Naive B cell (primary cell): ENCODE results near the gene SRBD1. TPM values are rescaled to one million over a fixed set of nuclear protein-coding genes. Genes with fewer than 3 reads are reported as not detected.
"Not testable (repeated sequence)": the region's sequence is repeated elsewhere in the genome, so short reads cannot be mapped to it uniquely, and the experiment has no call there.

Experiments
- ATAC-seq, 2 donors: fragments of 150-1000 bp; cut with Tn5 transposase; 2 replicates each; pipeline ENCODE4 v1.10.0; 2021; ENCODE audit warnings: low read depth in 2 of 2, mild to moderate bottlenecking in 2 of 2, moderate library complexity in 2 of 2
- DNase-seq: peaks from one replicate; pipeline ENCODE4 v3.0.0; 2022
- H3K27ac Mint-ChIP-seq, 6 donors: one replicate each; pipeline ENCODE4 v1.8.0; 2020 to 2022; ENCODE audit warnings: mild to moderate bottlenecking in 6 of 6, mixed read lengths in 6 of 6, moderate library complexity in 5 of 6, inconsistent platforms in 2 of 6
- H3K27me3 Mint-ChIP-seq, 3 donors: one replicate each; pipeline ENCODE4 v1.8.0; 2021 to 2022; ENCODE audit warnings: mixed read lengths in 3 of 3, mild to moderate bottlenecking in 1 of 3
- H3K36me3 Mint-ChIP-seq, 2 donors: one replicate each; pipeline ENCODE4 v1.8.0; 2020 to 2022; ENCODE audit warnings: mixed read lengths in 2 of 2, inconsistent platforms in 1 of 2, mild to moderate bottlenecking in 1 of 2
- H3K4me1 Mint-ChIP-seq, 3 donors: one replicate each; pipeline ENCODE4 v1.8.0; 2020 to 2022; ENCODE audit warnings: mixed read lengths in 3 of 3, inconsistent platforms in 1 of 3, mild to moderate bottlenecking in 1 of 3, moderate library complexity in 1 of 3
- H3K4me3 Mint-ChIP-seq, 8 donors: one replicate each; pipeline ENCODE4 v1.8.0; 2020 to 2022; ENCODE audit warnings: mild to moderate bottlenecking in 8 of 8, mixed read lengths in 8 of 8, moderate library complexity in 8 of 8, inconsistent platforms in 2 of 8
- H3K9me3 Mint-ChIP-seq, 7 donors: one replicate each; pipeline ENCODE4 v1.8.0; 2020 to 2022; ENCODE audit warnings: mixed read lengths in 7 of 7, mild to moderate bottlenecking in 5 of 7, inconsistent platforms in 2 of 7, moderate library complexity in 1 of 7
- polyA plus RNA-seq, 6 donors: library from polyadenylated mRNA; unstranded; fragments of 300-500 nt; fragmentation: Illumina TruSeq; gene quantifications; one replicate each; pipeline ENCODE4 v1.2.3, GENCODE V29; 2021; ENCODE audit warnings: low read depth in 6 of 6

Gene SRBD1
- polyA plus RNA-seq, 6 donors from 2014 or later, result 11.6 to 20.0 (median 15.1) TPM

DNA sequence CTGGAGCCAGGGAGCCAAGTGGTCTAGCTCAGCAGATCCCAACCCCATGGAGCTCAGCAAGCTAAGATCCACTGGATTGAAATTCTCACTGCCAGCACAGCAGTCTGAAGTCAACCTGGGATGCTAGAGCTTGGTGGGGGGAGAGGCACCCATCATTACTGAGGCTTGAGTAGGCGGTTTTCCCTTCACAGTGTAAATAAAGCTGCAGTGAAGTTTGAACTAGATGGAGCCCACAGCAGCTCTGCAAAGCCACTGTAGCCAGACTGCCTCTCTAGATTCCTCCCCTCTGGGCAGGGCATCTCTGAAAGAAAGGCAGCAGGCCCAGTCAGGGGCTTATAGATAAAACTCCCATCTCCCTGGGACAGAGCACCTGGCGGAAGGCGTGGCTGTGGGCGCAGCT is 185.0 kb downstream of the SRBD1 start:
- Mint-ChIP-seq H3K4me1 (peaks cover 0 to 12% (median 0%) of the 10 kb centered on the region in 3 donors), H3K9me3 (peaks cover 0 to 12% (median 5%) of the 10 kb centered on the region in 7 donors), H3K36me3 (peaks cover 5 to 13% of the 10 kb centered on the region in 2 donors)
- DNase-seq, H3K27ac Mint-ChIP-seq, H3K4me3 Mint-ChIP-seq, ATAC-seq, H3K27me3 Mint-ChIP-seq: not testable (repeated sequence)

DNA sequence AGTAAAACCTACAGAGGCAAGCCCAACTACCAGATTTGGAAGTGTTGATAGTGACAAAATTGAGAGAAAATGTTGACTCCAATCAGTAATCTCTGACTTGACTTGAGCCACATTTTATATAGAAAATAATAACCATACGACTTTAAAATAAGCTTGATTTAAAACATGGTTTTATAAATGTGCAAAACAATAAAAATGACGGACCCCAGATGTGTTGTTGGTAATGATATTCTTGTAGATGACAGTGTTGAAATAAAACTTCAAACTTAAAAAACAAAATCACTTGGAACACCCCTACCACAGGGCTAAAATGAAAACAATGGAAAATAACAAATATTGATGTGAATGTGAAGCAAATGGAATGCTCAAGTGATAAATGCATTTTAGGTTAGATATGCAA is 188.1 kb downstream of the SRBD1 start:
- no peaks in the 10 kb centered on the region for H3K9me3 Mint-ChIP-seq
- no peak overlapping the region for H3K27ac Mint-ChIP-seq
- ATAC-seq (no peak), DNase-seq (no peak)
- peaks cover 0 to 9% (median 0%) of the 10 kb centered on the region in 3 donors for H3K4me1 Mint-ChIP-seq
- peaks cover 16 to 20% of the 10 kb centered on the region in 2 donors for H3K36me3 Mint-ChIP-seq
- no peaks in the 10 kb centered on the region for H3K27me3 Mint-ChIP-seq
- H3K4me3 Mint-ChIP-seq, result no peak overlapping the region

DNA sequence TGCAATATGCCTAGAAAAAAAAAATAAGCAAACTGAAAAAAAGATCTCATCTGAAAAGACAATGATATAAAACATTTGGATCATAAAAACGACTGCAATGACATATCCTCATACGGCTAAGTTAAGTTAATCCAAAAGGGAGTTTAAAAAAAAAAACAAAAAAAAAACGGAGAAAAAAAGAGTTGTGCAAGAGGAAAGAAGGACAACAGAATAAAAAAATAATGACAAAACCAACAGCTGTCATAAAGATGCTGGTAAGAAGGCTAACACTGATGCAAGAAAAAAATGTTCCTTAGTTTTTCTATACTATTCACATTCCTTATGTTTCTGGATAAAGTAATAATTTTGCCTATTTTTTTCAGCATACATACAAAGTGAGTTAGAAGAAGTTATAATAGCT is 192.5 kb downstream of the SRBD1 start:
- Mint-ChIP-seq H3K4me1 (no peaks in the 10 kb centered on the region), H3K36me3 (peaks cover 17 to 26% of the 10 kb centered on the region in 2 donors), H3K27me3 (no peaks in the 10 kb centered on the region), H3K9me3 (no peaks in the 10 kb centered on the region), H3K4me3 (no peak overlapping the region), H3K27ac (no peak overlapping the region)
- ATAC-seq, result no peak
- no peak for DNase-seq

DNA sequence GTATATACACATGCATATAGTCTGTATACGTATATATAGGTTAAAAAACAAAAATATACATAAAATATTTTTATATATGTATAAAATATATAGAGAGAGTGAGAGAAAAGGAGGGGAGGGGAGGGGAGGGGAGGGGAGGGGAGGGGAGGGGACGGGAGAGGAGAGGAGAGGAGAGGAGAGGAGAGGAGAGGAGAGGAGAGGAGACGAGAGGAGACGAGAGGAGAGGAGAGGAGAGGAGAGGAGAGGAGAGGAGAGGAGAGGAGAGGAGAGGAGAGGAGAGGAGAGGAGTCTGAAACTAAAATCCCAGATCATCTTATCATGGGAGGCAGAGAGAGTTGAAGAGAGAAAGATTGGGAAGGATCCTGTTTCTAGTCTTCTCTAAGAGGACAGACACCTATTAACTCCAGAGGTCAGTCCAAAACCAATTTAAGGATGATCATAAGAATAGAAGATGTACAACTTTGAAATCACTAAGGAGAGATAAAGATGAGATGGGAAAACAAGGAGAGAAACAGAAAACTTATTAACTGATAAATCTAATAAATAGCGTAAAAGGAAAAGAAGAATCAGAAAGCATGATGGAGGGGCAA is 195.4 kb downstream of the SRBD1 start:
- Mint-ChIP-seq H3K36me3 (peaks cover 31 to 45% of the 10 kb centered on the region in 2 donors), H3K9me3 (peaks cover 0 to 2% (median 0%) of the 10 kb centered on the region in 7 donors), H3K4me1 (no peaks in the 10 kb centered on the region), H3K4me3 (no peak overlapping the region), H3K27me3 (no peaks in the 10 kb centered on the region), H3K27ac (peak overlapping the region in 3 of 6 donors; percentile 1 to 45 (median 14))
- ATAC-seq (no peak), DNase-seq (no peak)

DNA sequence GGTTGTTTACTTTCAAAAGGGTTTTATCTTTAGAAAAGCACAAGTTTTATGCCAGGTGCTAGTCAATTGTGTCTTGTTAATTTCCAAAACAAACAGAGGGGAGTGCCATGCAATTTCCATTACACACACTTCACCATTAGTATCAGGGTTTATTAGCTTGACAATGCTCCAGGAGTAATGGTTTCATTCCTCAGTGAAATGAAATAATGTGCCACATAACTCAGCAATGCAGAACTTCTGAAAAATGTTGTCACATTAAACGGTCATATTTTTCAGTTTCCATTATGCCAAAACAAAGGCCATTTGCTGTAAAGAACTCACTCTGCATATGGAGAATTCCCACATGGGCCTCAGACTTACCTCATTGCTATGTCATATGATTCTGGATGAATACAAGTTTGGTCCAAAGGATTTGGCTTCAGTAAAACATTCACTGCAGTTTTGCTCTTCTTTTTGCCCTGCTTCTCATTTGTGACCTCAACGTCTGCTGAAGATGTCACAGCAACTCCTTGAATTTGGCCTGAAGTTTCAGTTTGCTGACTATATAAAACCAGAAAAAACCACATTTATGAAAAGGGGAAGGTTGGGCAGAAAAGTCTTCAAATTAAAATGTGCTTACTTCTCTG is 198.2 kb downstream of the SRBD1 start:
- no peak for ATAC-seq
- Mint-ChIP-seq H3K36me3 (peaks cover 22 to 35% of the 10 kb centered on the region in 2 donors), H3K4me1 (no peaks in the 10 kb centered on the region), H3K27ac (peak overlapping the region in 1 of 6 donors; percentile 51), H3K4me3 (no peak overlapping the region), H3K9me3 (peaks cover 0 to 2% (median 0%) of the 10 kb centered on the region in 7 donors), H3K27me3 (no peaks in the 10 kb centered on the region)
- DNase-seq, result no peak

- no peaks in the 10 kb centered on the region for H3K4me1 Mint-ChIP-seq
- DNase-seq, result no peak
- no peaks in the 10 kb centered on the region for H3K27me3 Mint-ChIP-seq
- no peak for ATAC-seq
- peaks cover 19 to 25% of the 10 kb centered on the region in 2 donors for H3K36me3 Mint-ChIP-seq
- no peak overlapping the region for H3K4me3 Mint-ChIP-seq
- peaks cover 0 to 2% (median 0%) of the 10 kb centered on the region in 7 donors for H3K9me3 Mint-ChIP-seq
- H3K27ac Mint-ChIP-seq, result no peak overlapping the region
Observed at GRCh38 chr2:45409677-45410076, 201.4 kb downstream of the SRBD1 start.

DNA sequence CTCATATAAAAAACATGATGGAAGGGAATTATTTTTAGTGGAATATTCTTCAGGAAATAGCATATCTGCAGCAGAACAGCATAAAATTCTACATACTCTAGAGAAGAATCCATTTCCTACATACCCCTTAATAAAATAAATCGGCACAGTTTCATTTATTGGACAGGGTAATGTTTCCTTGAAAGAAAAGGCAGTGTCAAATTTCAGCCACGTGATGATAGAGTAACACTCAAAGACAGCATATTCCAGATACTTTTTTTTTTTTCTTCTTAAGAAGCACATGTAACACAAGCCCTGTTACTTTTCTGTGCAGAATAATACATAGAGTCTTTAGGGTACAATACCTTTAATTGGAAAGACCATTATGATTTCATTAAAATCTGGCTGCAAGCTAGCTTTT is 204.4 kb downstream of the SRBD1 start:
- ATAC-seq (no peak), DNase-seq (no peak)
- Mint-ChIP-seq H3K4me1 (no peaks in the 10 kb centered on the region), H3K4me3 (no peak overlapping the region), H3K36me3 (peaks cover 17% of the 10 kb centered on the region in 2 donors), H3K27ac (no peak overlapping the region), H3K27me3 (no peaks in the 10 kb centered on the region), H3K9me3 (peaks cover 0 to 2% (median 0%) of the 10 kb centered on the region in 7 donors)

DNA sequence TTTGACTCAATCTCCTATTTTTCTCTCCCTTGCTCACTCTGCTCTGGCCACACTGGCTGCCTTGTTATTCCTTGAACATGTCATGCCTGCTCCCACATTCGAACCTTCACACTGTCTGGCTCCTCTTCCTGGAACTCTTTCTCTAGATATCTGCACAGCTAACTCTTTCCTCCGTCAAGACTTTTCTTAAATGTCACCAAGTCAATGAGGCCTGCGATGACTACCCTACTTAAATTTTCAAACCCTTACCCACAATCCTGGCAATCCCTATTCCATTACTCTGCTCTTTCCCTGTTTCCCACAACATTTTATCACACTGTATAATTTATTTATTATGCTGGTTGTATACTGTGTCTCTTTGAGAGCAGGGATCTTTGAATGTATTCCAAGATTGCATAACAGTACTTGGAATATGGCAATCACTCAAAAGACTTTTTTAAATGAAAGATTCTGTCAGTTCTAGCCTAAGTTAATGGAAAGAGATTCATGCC is 206.2 kb downstream of the SRBD1 start:
- ATAC-seq (no peak), DNase-seq (no peak)
- Mint-ChIP-seq H3K27ac (no peak overlapping the region), H3K27me3 (no peaks in the 10 kb centered on the region), H3K4me3 (no peak overlapping the region), H3K4me1 (no peaks in the 10 kb centered on the region), H3K9me3 (no peaks in the 10 kb centered on the region), H3K36me3 (peaks cover 0 to 7% of the 10 kb centered on the region in 2 donors)

DNA sequence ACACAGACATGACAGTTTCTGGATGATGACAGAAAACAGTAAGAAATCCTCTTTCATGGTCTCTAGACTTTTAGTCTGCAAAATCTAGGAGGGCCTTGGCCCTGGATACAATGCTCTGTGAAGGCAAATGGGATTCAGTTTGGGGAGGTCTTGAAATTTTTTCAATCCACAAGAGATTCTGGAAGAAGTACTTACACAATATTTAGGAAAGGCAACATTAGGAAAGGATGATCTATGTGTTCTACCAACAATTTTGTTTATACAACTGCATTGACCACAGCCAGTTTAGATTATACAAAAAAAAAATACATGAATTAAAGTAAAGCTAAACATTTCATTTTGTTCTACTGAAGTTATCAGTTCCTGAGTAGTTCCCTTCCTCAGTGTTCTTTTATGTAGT is 208.0 kb downstream of the SRBD1 start:
- H3K4me3 Mint-ChIP-seq, result no peak overlapping the region
- no peaks in the 10 kb centered on the region for H3K4me1 Mint-ChIP-seq
- no peaks in the 10 kb centered on the region for H3K27me3 Mint-ChIP-seq
- H3K36me3 Mint-ChIP-seq, result peaks cover 0 to 7% of the 10 kb centered on the region in 2 donors
- no peaks in the 10 kb centered on the region for H3K9me3 Mint-ChIP-seq
- H3K27ac Mint-ChIP-seq, result no peak overlapping the region
- DNase-seq (no peak), ATAC-seq (no peak)

GRCh38 chr2:45401431-45401922 is 209.6 kb downstream of the SRBD1 start:
- H3K9me3 Mint-ChIP-seq, result no peaks in the 10 kb centered on the region
- H3K27me3 Mint-ChIP-seq, result no peaks in the 10 kb centered on the region
- no peak for DNase-seq
- H3K36me3 Mint-ChIP-seq, result peaks cover 0 to 7% of the 10 kb centered on the region in 2 donors
- H3K4me3 Mint-ChIP-seq, result no peak overlapping the region
- no peaks in the 10 kb centered on the region for H3K4me1 Mint-ChIP-seq
- ATAC-seq, result no peak
- no peak overlapping the region for H3K27ac Mint-ChIP-seq

DNA sequence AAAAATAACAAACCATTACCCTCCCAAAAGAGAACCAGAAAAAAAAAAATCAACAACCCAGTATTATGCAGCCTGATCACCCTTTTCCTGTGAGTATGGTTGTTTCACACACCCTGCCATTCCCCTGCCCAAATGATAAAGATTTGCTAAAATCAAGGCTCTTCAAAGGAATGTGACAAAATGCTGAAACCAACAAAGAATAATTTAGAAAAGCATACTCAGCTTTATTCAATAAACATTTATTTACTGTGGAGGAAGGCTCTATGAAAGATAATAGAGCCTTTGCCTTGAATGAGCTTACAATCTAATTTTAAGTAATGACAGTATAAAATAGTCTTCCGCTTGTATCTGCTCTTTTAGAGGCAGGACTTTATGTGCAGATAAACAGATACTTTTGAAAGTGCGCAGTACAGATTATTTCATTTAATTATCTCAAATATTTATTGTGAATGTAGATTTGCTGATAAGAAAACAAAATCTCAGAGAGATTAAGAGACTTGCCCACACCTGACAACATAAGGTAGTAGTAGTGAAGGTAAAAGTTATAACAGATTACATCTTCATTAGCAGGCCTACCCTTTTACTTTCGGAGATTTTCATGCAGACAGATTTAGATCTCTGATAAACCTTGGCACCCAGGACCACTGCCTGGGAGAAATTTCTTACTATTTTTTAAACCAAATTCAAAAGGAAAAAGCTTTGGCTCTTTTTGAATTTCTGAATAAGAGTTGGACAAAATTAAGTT is 211.9 kb downstream of the SRBD1 start:
- Mint-ChIP-seq H3K27ac (no peak overlapping the region), H3K27me3 (no peaks in the 10 kb centered on the region), H3K9me3 (no peaks in the 10 kb centered on the region), H3K4me1 (no peaks in the 10 kb centered on the region), H3K36me3 (peaks cover 0 to 17% of the 10 kb centered on the region in 2 donors), H3K4me3 (no peak overlapping the region)
- DNase-seq, result no peak
- ATAC-seq, result no peak

DNA sequence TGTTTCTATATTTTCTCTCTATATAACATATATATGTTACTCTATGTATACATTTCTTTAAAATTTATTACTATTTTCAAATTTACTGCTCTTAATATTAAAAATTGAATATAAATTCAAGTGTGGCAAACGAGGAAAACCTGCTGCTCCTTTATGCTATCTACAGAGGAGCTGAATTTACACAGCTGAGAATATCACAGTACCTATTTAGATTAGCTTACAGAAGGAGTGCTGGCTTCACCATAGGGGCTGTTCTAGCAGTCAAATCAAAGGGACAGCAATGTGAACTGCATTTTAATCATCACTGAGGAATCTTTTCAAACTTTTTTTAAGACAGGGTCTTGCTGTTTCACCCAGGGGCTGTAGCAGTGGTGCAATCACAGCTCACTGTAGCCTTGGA is 213.8 kb downstream of the SRBD1 start:
- Mint-ChIP-seq H3K27me3 (no peaks in the 10 kb centered on the region), H3K4me3 (no peak overlapping the region), H3K27ac (no peak overlapping the region), H3K4me1 (no peaks in the 10 kb centered on the region), H3K9me3 (no peaks in the 10 kb centered on the region), H3K36me3 (peaks cover 8 to 25% of the 10 kb centered on the region in 2 donors)
- ATAC-seq (no peak), DNase-seq (no peak)

DNA sequence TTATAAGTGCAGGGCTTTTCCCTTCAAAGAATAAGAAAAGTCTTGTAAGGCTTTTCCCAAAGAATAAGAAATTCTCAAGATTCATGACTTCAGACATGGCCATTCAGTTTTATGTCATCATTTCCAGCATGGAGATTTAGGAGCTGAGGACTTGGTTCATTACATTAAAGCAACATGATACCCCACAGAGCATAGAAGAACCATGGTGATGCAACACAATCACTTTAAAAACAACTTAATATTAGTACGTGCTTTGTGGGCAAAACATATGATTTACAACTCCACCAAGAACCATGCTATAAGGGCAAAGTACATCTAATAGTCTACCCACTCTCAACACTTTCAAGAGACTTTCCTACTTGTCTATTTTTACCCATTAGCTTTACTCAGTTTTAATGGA is 214.4 kb downstream of the SRBD1 start:
- H3K36me3 Mint-ChIP-seq, result peaks cover 14 to 27% of the 10 kb centered on the region in 2 donors
- no peaks in the 10 kb centered on the region for H3K9me3 Mint-ChIP-seq
- no peak for ATAC-seq
- no peak overlapping the region for H3K27ac Mint-ChIP-seq
- H3K4me3 Mint-ChIP-seq, result no peak overlapping the region
- H3K4me1 Mint-ChIP-seq, result no peaks in the 10 kb centered on the region
- DNase-seq, result no peak
- no peaks in the 10 kb centered on the region for H3K27me3 Mint-ChIP-seq

DNA sequence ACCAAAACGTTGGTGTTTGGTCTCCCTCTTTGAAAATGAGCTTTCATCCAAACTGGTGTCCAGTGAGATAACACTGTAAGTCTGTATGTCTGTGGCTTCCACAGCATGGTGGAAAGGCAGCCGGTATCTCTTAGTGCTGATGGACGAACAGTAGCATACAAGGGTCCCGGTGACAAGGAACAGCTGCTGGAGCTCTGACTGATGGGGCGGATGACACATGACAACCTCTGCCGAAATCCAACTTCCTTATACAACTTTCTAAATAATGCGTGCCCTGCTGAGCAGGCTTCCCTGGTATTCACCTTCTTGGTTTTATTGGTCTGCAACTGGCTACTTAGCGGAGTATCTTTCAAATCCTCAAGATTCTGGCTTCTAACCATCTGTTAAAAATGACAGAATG is 216.2 kb downstream of the SRBD1 start:
- Mint-ChIP-seq H3K27me3 (no peaks in the 10 kb centered on the region), H3K4me3 (no peak overlapping the region), H3K36me3 (peaks cover 31 to 36% of the 10 kb centered on the region in 2 donors), H3K9me3 (no peaks in the 10 kb centered on the region), H3K4me1 (no peaks in the 10 kb centered on the region), H3K27ac (no peak overlapping the region)
- ATAC-seq, result no peak
- DNase-seq, result no peak
